HG02943 (cell line): ENCODE measurements around the gene FRMD4B.

ENCODE experiments used
- ATAC-seq: cut with Tn5 transposase; IDR thresholded peaks from one replicate; pipeline ENCODE4 v1.9.1; 2021; ENCODE audit warnings: mild to moderate bottlenecking, low read depth, moderate library complexity; ENCODE audit not compliant: unreplicated experiment

FRMD4B gene

GRCh38 chr3:69368129-69368741, 17.7 kb downstream of the FRMD4B start:
- ATAC-seq = peak; percentile 98

GRCh38 chr3:69367586-69367985, 18.3 kb downstream of the FRMD4B start:
- ATAC-seq = no peak

- no peak for ATAC-seq
Measured at GRCh38 chr3:69364354-69364753, 21.5 kb downstream of the FRMD4B start.

GRCh38 chr3:69360690-69361089, 25.2 kb downstream of the FRMD4B start:
- ATAC-seq = no peak

GRCh38 chr3:69359916-69360315, 26.0 kb downstream of the FRMD4B start:
- ATAC-seq = no peak

- ATAC-seq = no peak
Measured at GRCh38 chr3:69359339-69359893, 26.5 kb downstream of the FRMD4B start.

GRCh38 chr3:69357196-69357595, 28.7 kb downstream of the FRMD4B start:
- no peak for ATAC-seq

GRCh38 chr3:69354948-69355347, 30.9 kb downstream of the FRMD4B start:
- no peak for ATAC-seq

- ATAC-seq = no peak
Measured at GRCh38 chr3:69353503-69353902, 32.4 kb downstream of the FRMD4B start.

- no peak for ATAC-seq
Measured at GRCh38 chr3:69353088-69353478, 32.8 kb downstream of the FRMD4B start.

GRCh38 chr3:69352305-69353087, 33.4 kb downstream of the FRMD4B start:
- no peak for ATAC-seq

- no peak for ATAC-seq
Measured at GRCh38 chr3:69343875-69344274, 42.0 kb downstream of the FRMD4B start.

GRCh38 chr3:69342074-69342473, 43.8 kb downstream of the FRMD4B start:
- no peak for ATAC-seq

GRCh38 chr3:69339760-69340159, 46.1 kb downstream of the FRMD4B start:
- no peak for ATAC-seq

- ATAC-seq = no peak
Measured at GRCh38 chr3:69338911-69339310, 47.0 kb downstream of the FRMD4B start.

GRCh38 chr3:69332934-69333333, 53.0 kb downstream of the FRMD4B start:
- ATAC-seq = no peak

GRCh38 chr3:69330891-69331400, 54.9 kb downstream of the FRMD4B start:
- no peak for ATAC-seq

- ATAC-seq = no peak
Measured at GRCh38 chr3:69329892-69330291, 56.0 kb downstream of the FRMD4B start.

- ATAC-seq = no peak
Measured at GRCh38 chr3:69328963-69329302, 57.0 kb downstream of the FRMD4B start.

GRCh38 chr3:69328103-69328962, 57.6 kb downstream of the FRMD4B start:
- no peak for ATAC-seq

GRCh38 chr3:69326855-69327300, 59.0 kb downstream of the FRMD4B start:
- peak; percentile 84 for ATAC-seq
